HCT116 (cell line): Measurements from ENCODE around the gene PGLYRP4. TPM values are rescaled to one million over a fixed set of nuclear protein-coding genes. Genes with fewer than 3 reads are reported as not detected.

ENCODE experiments used
- ATAC-seq: fragments of 200-7000 bp; cut with Tn5 transposase; 2 replicates; pipeline ENCODE4 v1.9.1; 2020; ENCODE audit warnings: mild to moderate bottlenecking, moderate library complexity
- BruUV-seq: library from RNA; stranded (reverse); fragments of 400-500 nt; replicated peaks from 2 replicates; lab custom pipeline; 2021; lab: Mats Ljungman, UMichigan
- CTCF ChIA-PET: fragments of 300-600 bp; sonication (Branson Sonifier 250); formaldehyde crosslinking; loops from one replicate; lab custom pipeline; 2021; ENCODE audit warnings: antibody characterized with exemption; lab: Charles Lee
- POLR2A ChIA-PET: fragments of 300-600, 350-600 bp; sonication (Branson Sonifier 250); formaldehyde crosslinking; loops from one replicate; lab custom pipeline; 2021; ENCODE audit warnings: antibody characterized with exemption; lab: Charles Lee
- RAD21 ChIA-PET, 2 experiments: fragments of 300-600 bp; sonication (Branson Sonifier 250); formaldehyde crosslinking; loops; one replicate each; lab custom pipeline; 2023; ENCODE audit warnings: low total read pairs in 2 of 2; ENCODE audit not compliant: uncharacterized antibody in 2 of 2, unreplicated experiment in 2 of 2, low non-redundant PET in 1 of 2; lab: Charles Lee
- DNase-seq: peaks from one replicate; pipeline ENCODE4 v3.0.0-alpha.2; 2010; ENCODE audit warnings: low read depth, low spot score
- H2AFZ ChIP-seq: fragments of 200-600 bp; shearing (Covaris generic), sonication (generic); 2 replicates; pipeline ENCODE4 v1.6.1; 2017; ENCODE audit warnings: low read depth, mixed run types, mixed read lengths, antibody characterized with exemption, low read length; ENCODE audit not compliant: poor library complexity, severe bottlenecking
- H3K27ac ChIP-seq: 2 replicates; pipeline ENCODE4 v1.5.1; 2012; ENCODE audit warnings: low read depth, low read length
- H3K27me3 ChIP-seq: fragments of 200-600 bp; sonication (generic); 2 replicates; pipeline ENCODE4 v1.6.1; 2016; ENCODE audit warnings: mixed run types, low read length, mixed read lengths; ENCODE audit not compliant: insufficient read depth
- H3K36me3 ChIP-seq, 2 experiments: fragments of 200-500 bp in 1 of 2; fragments of 200-600 bp in 1 of 2; sonication (Bioruptor generic) in 1 of 2; sonication (generic) in 1 of 2; 2 replicates each; pipeline versions ENCODE4 v1.5.1 to v1.6.1; 2014 to 2016; ENCODE audit warnings: low read length in 2 of 2, inconsistent platforms in 1 of 2, mixed read lengths in 1 of 2, mixed run types in 1 of 2; ENCODE audit not compliant: insufficient read depth in 2 of 2, control insufficient read depth in 1 of 2
- H3K4me1 ChIP-seq, 2 experiments: fragments of 200-600 bp in 1 of 2; sonication (generic) in 1 of 2; 2 replicates each; pipeline versions ENCODE4 v1.5.1 to v1.6.1; 2012 to 2017; ENCODE audit warnings: low read length in 2 of 2, inconsistent platforms in 1 of 2, mild to moderate bottlenecking in 1 of 2, mixed read lengths in 1 of 2, mixed run types in 1 of 2, moderate library complexity in 1 of 2; ENCODE audit not compliant: insufficient read depth in 2 of 2, control insufficient read depth in 1 of 2
- H3K4me2 ChIP-seq: fragments of 200-600 bp; sonication (generic); 2 replicates; pipeline ENCODE4 v1.6.1; 2017; ENCODE audit warnings: mixed run types, low read length, mixed read lengths
- H3K4me3 ChIP-seq, 2 experiments: fragments of 200-600 bp in 1 of 2; sonication (generic) in 1 of 2; replicated peaks in 1 of 2; 2 replicates each; pipeline ENCODE4 v1.5.1; 2011 to 2016; ENCODE audit warnings: low read length in 2 of 2, control low read depth in 1 of 2, low read depth in 1 of 2, mild to moderate bottlenecking in 1 of 2, mixed read lengths in 1 of 2, mixed run types in 1 of 2
- H3K79me2 ChIP-seq: fragments of 200-600 bp; sonication (generic); 2 replicates; pipeline ENCODE4 v1.6.1; 2017; ENCODE audit warnings: mild to moderate bottlenecking, mixed run types, low read length, moderate library complexity, mixed read lengths; ENCODE audit not compliant: insufficient read depth
- H3K9ac ChIP-seq: fragments of 200-600 bp; sonication (generic); 2 replicates; pipeline ENCODE4 v1.6.1; 2016; ENCODE audit warnings: low read length, mixed read lengths
- H3K9me2 ChIP-seq: fragments of 200-600 bp; sonication (generic), shearing (Covaris generic); 2 replicates; pipeline ENCODE4 v1.6.1; 2017; ENCODE audit warnings: mixed run types, mild to moderate bottlenecking, moderate library complexity; ENCODE audit not compliant: insufficient read depth
- H3K9me3 ChIP-seq, 2 experiments: fragments of 200-500 bp in 1 of 2; fragments of 200-600 bp in 1 of 2; sonication (Bioruptor generic) in 1 of 2; sonication (generic) in 1 of 2; 2 replicates each; pipeline ENCODE4 v1.6.1; 2014 to 2017; ENCODE audit warnings: low read length in 2 of 2, mixed read lengths in 2 of 2, inconsistent platforms in 1 of 2, low read depth in 1 of 2, mild to moderate bottlenecking in 1 of 2, mixed run types in 1 of 2, moderate library complexity in 1 of 2; ENCODE audit not compliant: control insufficient read depth in 1 of 2, insufficient read depth in 1 of 2
- H4K20me1 ChIP-seq: fragments of 200-600 bp; sonication (generic), shearing (Covaris generic); 2 replicates; pipeline ENCODE4 v1.6.1; 2017; ENCODE audit warnings: mixed run types, mild to moderate bottlenecking, moderate library complexity; ENCODE audit not compliant: insufficient read depth
- CBX3 ChIP-seq: IDR thresholded peaks from 2 replicates; pipeline ENCODE4 v1.6.1; 2012; ENCODE audit warnings: low read depth
- FOSL1 ChIP-seq: IDR thresholded peaks from 2 replicates; pipeline ENCODE4 v1.6.1; 2012; ENCODE audit warnings: low read depth
- JUND ChIP-seq: IDR thresholded peaks from 2 replicates; pipeline ENCODE4 v1.6.1; 2012
- POLR2AphosphoS5 ChIP-seq: IDR thresholded peaks from 2 replicates; pipeline ENCODE4 v1.6.1; 2011; ENCODE audit warnings: mild to moderate bottlenecking, low read depth, low read length, moderate library complexity
- RAD21 ChIP-seq: IDR thresholded peaks from 2 replicates; pipeline ENCODE4 v1.6.1; 2012; ENCODE audit warnings: low read depth, mild to moderate bottlenecking
- SIN3A ChIP-seq: IDR thresholded peaks from 2 replicates; pipeline ENCODE4 v1.6.1; 2012; ENCODE audit warnings: low read depth
- SP1 ChIP-seq: IDR thresholded peaks from 2 replicates; pipeline ENCODE4 v1.6.1; 2012; ENCODE audit warnings: low read depth
- TCF7L2 ChIP-seq: IDR thresholded peaks from 2 replicates; pipeline ENCODE4 v1.7.0; 2011; ENCODE audit warnings: borderline replicate concordance, inconsistent platforms; ENCODE audit not compliant: insufficient read depth, insufficient read length; ENCODE audit errors: extremely low read depth
- ZBTB33 ChIP-seq: IDR thresholded peaks from 2 replicates; pipeline ENCODE4 v1.6.1; 2011; ENCODE audit warnings: mild to moderate bottlenecking, low read length, moderate library complexity; ENCODE audit not compliant: insufficient replicate concordance; ENCODE audit errors: extremely low read depth
- ZFX ChIP-seq: fragments of 450-650 bp; IDR thresholded peaks from 2 replicates; pipeline ENCODE4 v1.6.1; 2017
- intact Hi-C: fragments of 100-400 bp; cut with micrococcal nuclease; formaldehyde crosslinking; loops from 2 replicates; pipeline ENCODE4 v1.10.0; 2022
- total RNA-seq: library from RNA; stranded (reverse); gene quantifications from one replicate; pipeline ENCODE4 v1.2.1, GENCODE V29; 2021; ENCODE audit not compliant: unreplicated experiment

The PGLYRP4 gene
- total RNA-seq, 1 experiment from 2014 or later = not detected

DNA sequence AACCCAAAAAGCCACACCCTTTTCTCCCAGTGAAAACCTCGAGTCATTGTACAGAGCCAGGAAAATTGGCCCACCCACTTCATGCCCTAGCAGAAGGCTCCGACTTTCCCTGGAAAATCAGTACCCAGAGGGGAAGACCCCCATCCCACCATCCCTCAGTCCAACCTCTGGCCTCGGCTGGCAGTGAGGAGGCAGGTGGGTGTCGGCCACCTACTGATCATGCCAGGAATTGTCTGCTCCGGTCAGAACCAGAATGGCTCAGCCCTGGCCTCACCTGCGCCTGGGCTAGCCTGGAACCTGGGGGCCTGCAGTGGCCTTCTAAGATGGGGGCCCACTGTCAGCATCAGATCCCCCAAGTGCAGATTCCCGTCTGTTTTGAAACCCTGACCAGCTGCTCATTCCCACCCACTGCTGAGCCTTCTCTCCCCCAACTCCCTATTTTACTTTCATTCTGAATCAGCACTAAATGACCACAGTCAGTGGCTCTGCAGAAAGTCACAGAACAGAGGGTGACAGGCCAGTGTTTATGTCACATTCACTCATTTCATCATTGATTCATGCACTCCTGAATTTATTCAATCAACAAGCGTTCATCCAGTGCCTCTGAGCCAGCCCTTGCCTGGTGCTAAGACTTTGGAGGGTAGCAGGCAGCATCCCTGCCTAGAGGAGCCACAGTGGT is 6.0 kb upstream of the PGLYRP4 start:
- Histone ChIP-seq H3K9ac (no peak overlapping the region), H3K4me2 (no peak overlapping the region), H3K9me2 (no peaks in the 10 kb centered on the region), H4K20me1 (no peaks in the 10 kb centered on the region), H2AFZ (no peak overlapping the region), H3K27ac (no peak overlapping the region), H3K9me3 (no peaks in the 10 kb centered on the region), H3K36me3 (no peaks in the 10 kb centered on the region), H3K4me1 (no peaks in the 10 kb centered on the region; a peak in 1 of 4 replicates), H3K27me3 (peaks cover 16% of the 10 kb centered on the region), H3K4me3 (no peak overlapping the region), H3K79me2 (no peaks in the 10 kb centered on the region)
- ChIA-PET CTCF (interaction anchor here (0.8 to 6.7 kb wide), 7 partner anchors 9 to 152 kb away, joined by 3 to 133 read pairs (median 5); partner anchors contain the start of gene PGLYRP3), POLR2A (no interaction called here), RAD21 (interaction anchor here (0.9 to 3.9 kb wide), 3 partner anchors 140 to 141 kb away, joined by 3 to 21 read pairs (median 7); no protein-coding TSS in a partner anchor)
- no TSS peak for BruUV-seq
- no peak for TF ChIP-seq JUND
- no peak for TF ChIP-seq POLR2AphosphoS5
- TF ChIP-seq RAD21 = no peak
- TF ChIP-seq SP1 = no peak
- TF ChIP-seq FOSL1 = no peak
- TF ChIP-seq ZFX = no peak
- no peak for TF ChIP-seq CBX3
- no peak for TF ChIP-seq SIN3A
- no peak for TF ChIP-seq TCF7L2
- TF ChIP-seq ZBTB33 = no peak
- ATAC-seq (peak; percentile 39; the same call in 1 of the 2 replicates), DNase-seq (no peak)
- intact Hi-C loops = loop anchor here (5.0 kb wide), 2 partner anchors 273 to 918 kb away; partner anchors contain the start of genes HAX1, S100A1 and S100A13
